K562 treated with DMSO at 1 percent for 24 hours (cell line): ENCODE results near the gene WASF2. TPM values are rescaled to one million over a fixed set of nuclear protein-coding genes. Genes with fewer than 3 reads are reported as not detected.

Source experiments
- total RNA-seq: library from RNA; unstranded; fragments of 300-600 nt; gene quantifications from 2 replicates; pipeline ENCODE4 v1.2.3, GENCODE V29; 2022; ENCODE audit warnings: low read depth; ENCODE audit not compliant: insufficient read depth

The WASF2 gene
- total RNA-seq: 79.7 and 83.0 TPM in 2 replicates

GRCh38 chr1:27489973-27490741 is at the start of gene WASF2:
Gene WASF2 (minus strand): TSS chr1:27490167. CDS start chr1:27428890, 61,277 bp downstream.

DNA sequence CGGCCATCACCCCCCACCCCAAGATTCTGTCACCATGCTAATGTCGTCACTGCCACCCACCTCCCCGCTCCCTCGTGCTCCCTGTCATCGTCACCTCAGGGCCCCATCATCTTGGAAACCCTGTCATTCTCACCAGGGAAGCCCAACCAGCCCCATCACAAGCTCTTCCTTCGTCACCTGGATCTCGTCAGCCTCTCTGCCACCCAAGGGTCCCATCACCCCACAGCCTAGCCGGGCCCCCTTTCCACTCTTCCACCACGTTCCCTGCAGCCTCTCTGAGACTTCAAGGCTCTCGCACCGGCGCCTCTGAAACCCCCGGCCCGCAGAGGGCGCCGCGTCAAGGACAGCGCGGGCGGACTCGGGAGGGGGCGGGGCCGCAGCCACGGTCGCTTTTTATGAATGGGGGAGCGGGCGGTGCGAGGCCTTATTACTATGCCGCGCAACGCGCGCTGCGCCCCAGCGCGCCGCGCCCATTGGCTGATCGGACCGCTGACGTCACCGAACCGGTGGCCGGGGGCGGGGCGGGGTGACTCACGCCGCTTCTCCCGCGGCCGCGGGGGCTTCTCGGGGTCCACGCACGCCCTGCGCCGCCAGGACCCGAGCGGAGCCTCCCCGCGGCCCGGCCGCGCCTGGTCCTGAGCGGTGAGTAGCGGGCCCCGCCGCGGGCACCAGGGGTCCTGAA is 97.7 kb downstream of the WASF2 start, which contains the start of gene GPR3:
TSS of gene GPR3 (plus strand) at position 527 of the 682 bp plus-strand sequence. CDS start 1,177 bp downstream, outside the sequence.

DNA sequence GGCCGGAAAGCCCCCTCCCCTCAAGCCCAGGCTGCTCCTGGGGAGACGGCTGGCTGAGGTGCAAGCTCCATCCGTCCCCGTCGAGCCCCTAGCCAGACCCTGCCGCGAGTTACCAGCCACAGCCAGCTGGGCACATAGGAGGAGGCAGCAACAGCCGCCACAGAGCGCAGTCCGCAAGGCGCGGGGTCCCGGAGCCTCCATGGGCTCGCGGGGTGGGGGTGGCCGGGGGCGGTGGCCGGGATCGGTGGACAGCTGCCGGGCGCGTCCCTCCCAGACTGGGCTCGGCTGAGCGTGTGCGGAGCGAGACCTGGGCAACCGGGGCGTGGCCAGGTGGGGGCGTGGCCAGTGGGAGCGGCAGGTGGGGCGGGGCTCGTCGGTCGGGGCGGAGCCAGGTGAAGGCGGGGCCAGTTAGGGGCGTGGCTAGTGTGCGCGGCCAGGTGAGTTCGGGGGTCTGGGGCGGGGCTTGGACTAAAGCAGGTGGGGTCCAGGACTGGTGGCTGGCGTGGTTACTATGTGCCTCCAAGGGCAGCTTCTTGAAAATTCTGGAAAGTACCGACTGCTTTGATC is 106.8 kb downstream of the WASF2 start, which contains the start of gene CD164L2:
TSS of gene CD164L2 (minus strand) at position 295 of the 567 bp plus-strand sequence. CDS start at position 201, 94 bp downstream.

GRCh38 chr1:27374362-27375086 is 115.4 kb downstream of the WASF2 start, which contains the start of gene FCN3:
Gene FCN3 (minus strand): TSS chr1:27374824. CDS start chr1:27374818, 6 bp downstream.

DNA sequence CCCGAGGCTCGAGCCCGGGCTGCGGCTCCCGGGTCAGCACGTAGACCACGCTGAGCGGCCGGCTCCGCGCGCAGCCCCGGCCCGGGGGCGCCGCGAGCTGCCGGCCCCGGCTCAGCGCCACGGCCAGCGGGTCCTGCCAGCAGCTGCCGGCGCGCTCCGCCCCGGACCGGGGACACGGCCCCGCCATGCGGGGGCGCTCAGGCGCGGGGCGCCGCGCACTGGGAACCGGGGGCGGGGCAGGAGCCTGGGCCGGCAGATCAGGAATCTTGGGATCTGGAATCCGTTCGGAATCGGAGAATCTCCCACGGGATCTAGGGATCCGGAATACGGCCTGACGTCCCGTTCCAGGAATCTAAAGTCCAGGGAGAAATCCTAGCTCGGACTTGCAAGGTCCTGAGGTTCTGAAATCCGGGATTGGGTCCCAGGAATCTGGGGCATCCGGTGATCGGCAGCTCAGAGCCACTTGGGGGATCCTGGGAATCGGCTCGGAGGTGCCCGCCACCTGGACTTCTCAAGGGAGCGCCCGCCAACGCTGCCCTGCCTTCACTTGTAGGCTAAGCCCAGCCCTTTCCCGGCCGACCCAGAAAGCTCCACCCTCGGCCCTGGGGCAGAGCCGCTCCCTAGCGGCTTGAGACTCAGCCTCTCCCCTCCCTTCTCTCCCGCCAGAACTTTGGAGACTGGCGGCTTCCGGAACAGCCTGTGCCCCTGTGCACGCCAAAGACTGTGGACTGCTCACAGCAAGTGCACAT is 123.4 kb downstream of the WASF2 start, which contains the start of gene MAP3K6:
TSS of gene MAP3K6 (minus strand) at position 551 of the 749 bp plus-strand sequence. CDS start at position 187, 364 bp downstream.

Other genes with a start within 250 kb of the WASF2 start
- 64.1 and 64.8 TPM in 2 replicates for gene TMEM222, start 168.0 kb downstream of the WASF2 start, total RNA-seq
- gene SYTL1, start 148.1 kb downstream of the WASF2 start, total RNA-seq: 6.8 and 12.6 TPM in 2 replicates
- gene MAP3K6, start 123.2 kb downstream of the WASF2 start, total RNA-seq: 19.3 and 22.8 TPM in 2 replicates
- not detected in 2 replicates for gene FCN3, start 115.3 kb downstream of the WASF2 start, total RNA-seq
- gene CD164L2, start 106.8 kb downstream of the WASF2 start, total RNA-seq: 0.96 and 2.4 TPM in 2 replicates
- 6.8 and 9.2 TPM in 2 replicates for gene GPR3, start 97.5 kb downstream of the WASF2 start, total RNA-seq
- gene AHDC1, start 114.0 kb upstream of the WASF2 start, total RNA-seq: 32.6 and 34.0 TPM in 2 replicates
- gene FGR, start 145.0 kb upstream of the WASF2 start, total RNA-seq: not detected in 2 replicates
- 70.6 and 84.1 TPM in 2 replicates for gene IFI6, start 182.0 kb upstream of the WASF2 start, total RNA-seq
- gene FAM76A, start 235.8 kb upstream of the WASF2 start, total RNA-seq: 8.0 and 9.1 TPM in 2 replicates